Body of pancreas (tissue), 4 donors: ENCODE measurements around the gene TRAK2. TPM values are rescaled to one million over a fixed set of nuclear protein-coding genes. Genes with fewer than 3 reads are reported as not detected.

Experiments used
- ATAC-seq: fragments of 150-250 bp; one replicate; pipeline ENCODE4 v1.9.1; 2016
- DNase-seq, 4 donors: peaks; one replicate each; pipeline ENCODE4 v3.0.0-alpha.2; 2019
- H3K27ac ChIP-seq, 4 donors: fragments of 200-600 bp; sonication (generic); 1 replicate in 3 of 4; 2 replicates in 1 of 4; pipeline versions ENCODE4 v1.5.1 to v1.6.1; 2016 to 2019; ENCODE audit warnings: mild to moderate bottlenecking in 1 of 4, mixed read lengths in 1 of 4, moderate library complexity in 1 of 4
- H3K27me3 ChIP-seq, 2 donors: fragments of 200-600 bp; sonication (generic); one replicate each; pipeline ENCODE4 v1.6.0; 2016; ENCODE audit warnings: mild to moderate bottlenecking in 1 of 2
- H3K36me3 ChIP-seq, 2 donors: fragments of 200-600 bp; sonication (generic); replicated peaks in 1 of 2; 2 replicates each; pipeline ENCODE4 v1.5.1; 2016; ENCODE audit warnings: low read depth in 2 of 2; ENCODE audit not compliant: insufficient read depth in 1 of 2
- H3K4me1 ChIP-seq: fragments of 200-600 bp; sonication (generic); one replicate; pipeline ENCODE4 v1.6.0; 2016
- H3K4me3 ChIP-seq, 2 donors: fragments of 200-600 bp; sonication (generic); 1 replicate in 1 of 2; 2 replicates in 1 of 2; pipeline ENCODE4 v1.5.1; 2016 to 2019
- H3K9me3 ChIP-seq, 3 donors: fragments of 200-600 bp; sonication (generic); 1 replicate in 2 of 3; 2 replicates in 1 of 3; pipeline ENCODE4 v1.5.1; 2016
- POLR2A ChIP-seq, 3 donors: fragments of 450-650 bp; IDR thresholded peaks; one replicate each; pipeline ENCODE4 v1.6.1; 2016; ENCODE audit warnings: antibody characterized with exemption in 3 of 3, mild to moderate bottlenecking in 2 of 3
- WGBS, 2 donors: methylation state at CpG; one replicate each; pipeline ENCODE4 v1.1.5; 2017; 5-methylcytosine and 5-hydroxymethylcytosine counted together
- intact Hi-C: fragments of 100-400 bp; cut with DNase I; formaldehyde crosslinking; loops from one replicate; pipeline ENCODE4 v1.15.1; 2023
- total RNA-seq, 2 donors: library from RNA; depleted of rRNA; stranded (reverse); fragments of >200 nt; gene quantifications; one replicate each; pipeline ENCODE4 v1.1.0, GENCODE V29; 2016
- TF ChIP-seq, protein P1 (sequence below), 7 experiments: fragments of 450-650 bp in 4 of 7; fragments of 200-600 bp in 3 of 7; sonication (generic) in 3 of 7; IDR thresholded peaks; one replicate each; pipeline ENCODE4 v1.5.1; 2016 to 2019; ENCODE audit warnings: antibody characterized with exemption in 7 of 7

Gene TRAK2
- total RNA-seq, 2 donors from 2014 or later = 13.8 to 24.9 TPM

DNA sequence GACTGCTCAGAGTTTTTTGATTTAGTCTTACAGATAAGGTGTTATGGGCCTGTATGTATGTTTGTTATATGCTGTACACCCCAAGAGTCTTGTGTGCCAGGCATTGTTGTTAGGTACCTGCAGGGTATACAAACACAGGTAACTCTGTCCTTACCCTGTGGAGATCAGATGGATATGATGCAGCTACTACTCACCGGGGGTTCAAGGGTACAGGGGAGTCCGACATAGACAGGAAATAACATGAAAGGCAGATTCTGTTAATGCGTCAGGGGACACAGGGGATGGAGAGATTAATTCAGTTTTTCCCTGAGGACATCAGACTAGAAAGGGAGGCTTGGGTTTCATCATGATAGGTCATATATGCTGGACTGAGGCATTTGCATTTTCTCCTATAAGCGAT, 31.3 kb downstream of the TRAK2 start:
- ATAC-seq (no peak), DNase-seq (no peak)
- 87 to 89% methylated on average over 4 of the region's 4 CpGs for whole genome bisulfite sequencing, 2 donors
- H3K9me3 ChIP-seq = no peaks in the 10 kb centered on the region
- TF ChIP-seq POLR2A (IDR thresholded peaks at IDR 0.05) = no peak
- TF ChIP-seq, protein P1, sequence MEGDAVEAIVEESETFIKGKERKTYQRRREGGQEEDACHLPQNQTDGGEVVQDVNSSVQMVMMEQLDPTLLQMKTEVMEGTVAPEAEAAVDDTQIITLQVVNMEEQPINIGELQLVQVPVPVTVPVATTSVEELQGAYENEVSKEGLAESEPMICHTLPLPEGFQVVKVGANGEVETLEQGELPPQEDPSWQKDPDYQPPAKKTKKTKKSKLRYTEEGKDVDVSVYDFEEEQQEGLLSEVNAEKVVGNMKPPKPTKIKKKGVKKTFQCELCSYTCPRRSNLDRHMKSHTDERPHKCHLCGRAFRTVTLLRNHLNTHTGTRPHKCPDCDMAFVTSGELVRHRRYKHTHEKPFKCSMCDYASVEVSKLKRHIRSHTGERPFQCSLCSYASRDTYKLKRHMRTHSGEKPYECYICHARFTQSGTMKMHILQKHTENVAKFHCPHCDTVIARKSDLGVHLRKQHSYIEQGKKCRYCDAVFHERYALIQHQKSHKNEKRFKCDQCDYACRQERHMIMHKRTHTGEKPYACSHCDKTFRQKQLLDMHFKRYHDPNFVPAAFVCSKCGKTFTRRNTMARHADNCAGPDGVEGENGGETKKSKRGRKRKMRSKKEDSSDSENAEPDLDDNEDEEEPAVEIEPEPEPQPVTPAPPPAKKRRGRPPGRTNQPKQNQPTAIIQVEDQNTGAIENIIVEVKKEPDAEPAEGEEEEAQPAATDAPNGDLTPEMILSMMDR (IDR thresholded peaks at IDR 0.05) = no peak
- intact Hi-C loops = no loop called here
- H3K27me3 ChIP-seq = no peaks in the 10 kb centered on the region
- H3K4me1 ChIP-seq = peaks cover 16% of the 10 kb centered on the region
- no peak overlapping the region for H3K27ac ChIP-seq
- H3K4me3 ChIP-seq = no peak overlapping the region
- H3K36me3 ChIP-seq = no peaks in the 10 kb centered on the region

DNA sequence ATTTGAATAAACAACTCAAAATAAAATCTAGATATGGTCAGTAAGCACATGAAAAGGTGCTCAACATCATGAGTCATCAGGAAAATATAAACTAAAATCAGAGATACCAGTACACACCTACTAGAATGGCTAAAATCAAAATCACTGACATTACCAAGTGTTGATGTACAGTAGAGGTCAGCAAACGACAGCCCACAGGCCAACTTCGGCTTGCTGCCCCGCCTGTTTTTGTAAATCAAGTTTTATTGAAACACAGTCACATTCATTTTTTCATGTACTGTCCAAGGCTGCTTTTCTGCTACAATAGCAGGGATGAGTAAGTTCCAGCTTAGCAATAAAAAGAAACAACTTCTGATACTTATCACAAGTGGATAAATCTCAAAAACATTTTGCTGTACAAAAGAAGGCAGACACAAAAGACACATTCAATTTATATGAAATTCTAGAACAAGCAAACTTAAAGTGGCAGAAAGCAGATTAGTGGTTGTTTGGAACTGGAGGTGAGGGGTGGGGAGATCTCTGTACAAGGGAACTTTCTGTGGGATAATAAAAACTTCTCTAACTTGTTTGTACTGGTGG, 32.1 kb downstream of the TRAK2 start:
- intact Hi-C loops = no loop called here
- ATAC-seq (no peak), DNase-seq (no peak)
- Histone ChIP-seq H3K4me1 (peaks cover 13% of the 10 kb centered on the region), H3K27me3 (no peaks in the 10 kb centered on the region), H3K4me3 (no peak overlapping the region), H3K9me3 (no peaks in the 10 kb centered on the region), H3K27ac (no peak overlapping the region), H3K36me3 (no peaks in the 10 kb centered on the region)
- WGBS, 2 donors = 74 to 76% methylated on average over 3 of the region's 3 CpGs
- TF ChIP-seq POLR2A (IDR thresholded peaks at IDR 0.05) = no peak
- TF ChIP-seq, protein P1 (IDR thresholded peaks at IDR 0.05) = no peak

GRCh38 chr2:201415149-201415548, 36.1 kb downstream of the TRAK2 start:
- Histone ChIP-seq H3K27ac (no peak overlapping the region), H3K4me1 (peaks cover 19% of the 10 kb centered on the region), H3K9me3 (no peaks in the 10 kb centered on the region), H3K4me3 (no peak overlapping the region), H3K27me3 (no peaks in the 10 kb centered on the region), H3K36me3 (no peaks in the 10 kb centered on the region)
- DNase-seq (no peak), ATAC-seq (no peak)
- TF ChIP-seq, protein P1 (IDR thresholded peaks at IDR 0.05) = no peak
- no peak for TF ChIP-seq POLR2A (IDR thresholded peaks at IDR 0.05)
- 10 to 57% methylated on average over 2 of the region's 2 CpGs for WGBS, 2 donors
- intact Hi-C loops = no loop called here

GRCh38 chr2:201414099-201415023, 36.9 kb downstream of the TRAK2 start:
- no peak for DNase-seq
- peaks cover 25% of the 10 kb centered on the region for H3K4me1 ChIP-seq
- no peaks in the 10 kb centered on the region for H3K27me3 ChIP-seq
- no peak overlapping the region for H3K27ac ChIP-seq
- H3K9me3 ChIP-seq = no peaks in the 10 kb centered on the region
- H3K4me3 ChIP-seq = no peak overlapping the region
- 49 to 52% methylated on average over 3 of the region's 3 CpGs for WGBS, 2 donors
- intact Hi-C loops = no loop called here
- ATAC-seq = no peak
- no peak for TF ChIP-seq POLR2A (IDR thresholded peaks at IDR 0.05)
- TF ChIP-seq, protein P1 (IDR thresholded peaks at IDR 0.05) = no peak
- H3K36me3 ChIP-seq = no peaks in the 10 kb centered on the region
